Panc1 (cell line): ENCODE measurements around the gene GMFB. TPM values are rescaled to one million over a fixed set of nuclear protein-coding genes. Genes with fewer than 3 reads are reported as not detected.

Experiments
- ATAC-seq: fragments of 200-7000 bp; cut with Tn5 transposase; 2 replicates; pipeline ENCODE4 v1.9.1; 2020; ENCODE audit warnings: mild to moderate bottlenecking, moderate library complexity
- BruUV-seq: library from RNA; stranded (reverse); fragments of 400-500 nt; replicated peaks from 2 replicates; lab custom pipeline; 2021; lab: Mats Ljungman, UMichigan
- CTCF ChIA-PET: fragments of 300-600 bp; sonication (Branson Sonifier 250); formaldehyde crosslinking; loops from one replicate; lab custom pipeline; 2022; ENCODE audit warnings: antibody characterized with exemption; lab: Charles Lee
- POLR2A ChIA-PET: fragments of 300-600 bp; sonication (Branson Sonifier 250); formaldehyde crosslinking; loops from one replicate; lab custom pipeline; 2022; ENCODE audit warnings: antibody characterized with exemption; lab: Charles Lee
- DNase-seq: peaks from one replicate; pipeline ENCODE4 v3.0.0-alpha.2; 2010; ENCODE audit warnings: low read depth, low spot score
- H3K27ac ChIP-seq: 2 replicates; pipeline ENCODE4 v1.5.1; 2011; ENCODE audit warnings: mild to moderate bottlenecking, low read length, inconsistent platforms
- H3K27me3 ChIP-seq: fragments of 200-500 bp; sonication (Bioruptor generic); 2 replicates; pipeline ENCODE4 v1.6.0; 2014; ENCODE audit warnings: low read length, inconsistent platforms; ENCODE audit not compliant: control insufficient read depth, insufficient read depth
- H3K36me3 ChIP-seq: fragments of 200-500 bp; sonication (Bioruptor generic); 2 replicates; pipeline ENCODE4 v1.5.1; 2014; ENCODE audit warnings: inconsistent platforms, mild to moderate bottlenecking, low read length, moderate library complexity; ENCODE audit not compliant: control insufficient read depth, insufficient read depth
- H3K4me1 ChIP-seq: 2 replicates; pipeline ENCODE4 v1.5.1; 2011; ENCODE audit warnings: inconsistent platforms, mild to moderate bottlenecking, low read length, moderate library complexity; ENCODE audit not compliant: control insufficient read depth, insufficient read depth
- H3K4me3 ChIP-seq, 2 experiments: 2 replicates each; pipeline ENCODE4 v1.5.1; 2011 to 2012; ENCODE audit warnings: low read depth in 2 of 2, low read length in 2 of 2, mild to moderate bottlenecking in 2 of 2, inconsistent platforms in 1 of 2, moderate library complexity in 1 of 2
- H3K9me3 ChIP-seq: fragments of 200-500 bp; sonication (Bioruptor generic); 2 replicates; pipeline ENCODE4 v1.5.1; 2014; ENCODE audit warnings: low read depth, mild to moderate bottlenecking, inconsistent platforms, low read length, moderate library complexity; ENCODE audit not compliant: control insufficient read depth, insufficient read depth
- POLR2AphosphoS5 ChIP-seq: IDR thresholded peaks from 2 replicates; pipeline ENCODE4 v1.6.1; 2012; ENCODE audit warnings: mild to moderate bottlenecking, low read depth, low read length, moderate library complexity
- SIN3A ChIP-seq: IDR thresholded peaks from 2 replicates; pipeline ENCODE4 v1.6.1; 2012; ENCODE audit warnings: low read depth, mild to moderate bottlenecking, low read length, moderate library complexity, borderline replicate concordance; ENCODE audit not compliant: insufficient read depth
- TCF7L2 ChIP-seq: IDR thresholded peaks from 2 replicates; pipeline ENCODE4 v1.6.1; 2011; ENCODE audit warnings: mild to moderate bottlenecking, low read depth, low read length, inconsistent platforms
- in situ Hi-C: cut with HindIII; loops from 2 replicates; pipeline ENCODE4 v1.10.0; 2016; ENCODE audit warnings: low sequenced_read_pairs, low pct_unique_long_range_greater_than_20kb
- intact Hi-C: fragments of 100-400 bp; cut with micrococcal nuclease; formaldehyde crosslinking; loops from one replicate; pipeline ENCODE4 v1.10.0; 2022; ENCODE audit not compliant: unreplicated experiment
- total RNA-seq: library from RNA; stranded (reverse); gene quantifications from one replicate; pipeline ENCODE4 v1.2.1, GENCODE V29; 2021; ENCODE audit not compliant: unreplicated experiment
- TF ChIP-seq, protein P1 (sequence below), 2 experiments: IDR thresholded peaks; 2 replicates each; pipeline ENCODE4 v1.6.1; 2011 to 2012; ENCODE audit warnings: low read depth in 2 of 2, control low read depth in 1 of 2, low read length in 1 of 2, mild to moderate bottlenecking in 1 of 2, moderate library complexity in 1 of 2; ENCODE audit not compliant: insufficient read depth in 1 of 2
- TF ChIP-seq, protein P2 (sequence below): fragments of 450-650 bp; IDR thresholded peaks from 2 replicates; pipeline ENCODE4 v1.5.1; 2017; ENCODE audit warnings: mild to moderate bottlenecking

GMFB gene
- total RNA-seq, 1 experiment from 2014 or later = 54.2 TPM

DNA sequence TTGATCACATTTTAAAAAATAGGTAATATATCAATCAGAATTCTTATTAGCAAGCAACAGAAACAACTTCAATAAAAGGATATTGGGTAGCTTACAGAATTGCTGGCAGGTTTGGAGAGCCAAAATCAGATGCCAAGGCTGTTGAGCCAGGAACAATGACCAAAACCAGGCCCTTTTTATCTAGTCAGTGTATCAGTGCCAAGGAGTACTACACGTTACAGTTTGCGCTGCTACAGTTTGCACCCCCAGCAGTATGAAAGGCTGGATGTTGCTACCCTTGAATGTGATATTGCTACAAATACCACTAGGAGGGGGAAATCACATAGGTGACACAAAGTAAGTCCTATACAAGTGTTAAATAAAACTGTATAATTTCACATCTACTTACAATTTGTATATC lies 40.2 kb upstream of the GMFB start:
- no TSS peak for BruUV-seq
- CTCF ChIA-PET = no interaction called here

DNA sequence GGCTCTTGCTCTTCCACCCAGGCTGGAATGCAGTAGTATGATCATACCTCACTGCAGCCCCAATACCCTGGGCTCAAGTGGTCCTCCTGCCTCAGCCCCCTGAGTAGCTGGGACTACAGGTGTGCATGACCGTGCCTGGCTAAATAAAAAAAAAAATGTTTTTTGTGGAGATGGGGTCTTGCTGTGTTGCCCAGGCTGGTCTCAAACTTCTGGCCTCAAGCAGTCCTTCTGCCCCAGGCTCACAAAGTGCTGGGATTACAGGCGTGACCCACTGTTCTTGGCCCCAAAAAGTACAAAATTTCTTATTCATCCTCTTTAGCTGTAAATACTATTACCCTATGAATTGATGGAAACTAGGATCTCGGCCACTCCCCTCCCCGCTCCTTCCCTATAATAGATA lies 35.6 kb upstream of the GMFB start:
- ChIA-PET CTCF (no interaction called here), POLR2A (no interaction called here)
- no peak overlapping the region for H3K27ac ChIP-seq
- TF ChIP-seq, protein P1, sequence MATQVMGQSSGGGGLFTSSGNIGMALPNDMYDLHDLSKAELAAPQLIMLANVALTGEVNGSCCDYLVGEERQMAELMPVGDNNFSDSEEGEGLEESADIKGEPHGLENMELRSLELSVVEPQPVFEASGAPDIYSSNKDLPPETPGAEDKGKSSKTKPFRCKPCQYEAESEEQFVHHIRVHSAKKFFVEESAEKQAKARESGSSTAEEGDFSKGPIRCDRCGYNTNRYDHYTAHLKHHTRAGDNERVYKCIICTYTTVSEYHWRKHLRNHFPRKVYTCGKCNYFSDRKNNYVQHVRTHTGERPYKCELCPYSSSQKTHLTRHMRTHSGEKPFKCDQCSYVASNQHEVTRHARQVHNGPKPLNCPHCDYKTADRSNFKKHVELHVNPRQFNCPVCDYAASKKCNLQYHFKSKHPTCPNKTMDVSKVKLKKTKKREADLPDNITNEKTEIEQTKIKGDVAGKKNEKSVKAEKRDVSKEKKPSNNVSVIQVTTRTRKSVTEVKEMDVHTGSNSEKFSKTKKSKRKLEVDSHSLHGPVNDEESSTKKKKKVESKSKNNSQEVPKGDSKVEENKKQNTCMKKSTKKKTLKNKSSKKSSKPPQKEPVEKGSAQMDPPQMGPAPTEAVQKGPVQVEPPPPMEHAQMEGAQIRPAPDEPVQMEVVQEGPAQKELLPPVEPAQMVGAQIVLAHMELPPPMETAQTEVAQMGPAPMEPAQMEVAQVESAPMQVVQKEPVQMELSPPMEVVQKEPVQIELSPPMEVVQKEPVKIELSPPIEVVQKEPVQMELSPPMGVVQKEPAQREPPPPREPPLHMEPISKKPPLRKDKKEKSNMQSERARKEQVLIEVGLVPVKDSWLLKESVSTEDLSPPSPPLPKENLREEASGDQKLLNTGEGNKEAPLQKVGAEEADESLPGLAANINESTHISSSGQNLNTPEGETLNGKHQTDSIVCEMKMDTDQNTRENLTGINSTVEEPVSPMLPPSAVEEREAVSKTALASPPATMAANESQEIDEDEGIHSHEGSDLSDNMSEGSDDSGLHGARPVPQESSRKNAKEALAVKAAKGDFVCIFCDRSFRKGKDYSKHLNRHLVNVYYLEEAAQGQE (IDR thresholded peaks at IDR 0.05; ENCODE audit: insufficient read depth in 1 of 2, low read depth in 2 of 2, low read length in 1 of 2) = no peak
- TF ChIP-seq TCF7L2 (no peak), SIN3A (no peak), POLR2AphosphoS5 (no peak)
- TF ChIP-seq, protein P2, sequence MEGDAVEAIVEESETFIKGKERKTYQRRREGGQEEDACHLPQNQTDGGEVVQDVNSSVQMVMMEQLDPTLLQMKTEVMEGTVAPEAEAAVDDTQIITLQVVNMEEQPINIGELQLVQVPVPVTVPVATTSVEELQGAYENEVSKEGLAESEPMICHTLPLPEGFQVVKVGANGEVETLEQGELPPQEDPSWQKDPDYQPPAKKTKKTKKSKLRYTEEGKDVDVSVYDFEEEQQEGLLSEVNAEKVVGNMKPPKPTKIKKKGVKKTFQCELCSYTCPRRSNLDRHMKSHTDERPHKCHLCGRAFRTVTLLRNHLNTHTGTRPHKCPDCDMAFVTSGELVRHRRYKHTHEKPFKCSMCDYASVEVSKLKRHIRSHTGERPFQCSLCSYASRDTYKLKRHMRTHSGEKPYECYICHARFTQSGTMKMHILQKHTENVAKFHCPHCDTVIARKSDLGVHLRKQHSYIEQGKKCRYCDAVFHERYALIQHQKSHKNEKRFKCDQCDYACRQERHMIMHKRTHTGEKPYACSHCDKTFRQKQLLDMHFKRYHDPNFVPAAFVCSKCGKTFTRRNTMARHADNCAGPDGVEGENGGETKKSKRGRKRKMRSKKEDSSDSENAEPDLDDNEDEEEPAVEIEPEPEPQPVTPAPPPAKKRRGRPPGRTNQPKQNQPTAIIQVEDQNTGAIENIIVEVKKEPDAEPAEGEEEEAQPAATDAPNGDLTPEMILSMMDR = no peak
- in situ Hi-C loops = no loop called here
- H3K36me3 ChIP-seq = no peaks in the 10 kb centered on the region; the same call in 1 of the 2 replicates
- ATAC-seq (no peak), DNase-seq (no peak)
- H3K9me3 ChIP-seq = no peaks in the 10 kb centered on the region
- intact Hi-C loops = no loop called here
- no TSS peak for BruUV-seq
- no peak overlapping the region for H3K4me3 ChIP-seq
- no peaks in the 10 kb centered on the region for H3K27me3 ChIP-seq
- H3K4me1 ChIP-seq = no peaks in the 10 kb centered on the region

More for the DNA sequence above, 40.2 kb upstream of the GMFB start:
- H3K4me1 ChIP-seq = no peaks in the 10 kb centered on the region
- intact Hi-C loops = no loop called here
- H3K9me3 ChIP-seq = no peaks in the 10 kb centered on the region
- H3K36me3 ChIP-seq = no peaks in the 10 kb centered on the region
- H3K27ac ChIP-seq = no peak overlapping the region
- H3K4me3 ChIP-seq = no peak overlapping the region
- TF ChIP-seq POLR2AphosphoS5 (no peak), SIN3A (no peak), TCF7L2 (no peak)
- TF ChIP-seq, protein P1 (IDR thresholded peaks at IDR 0.05; ENCODE audit: insufficient read depth in 1 of 2, low read depth in 2 of 2, low read length in 1 of 2) = no peak
- TF ChIP-seq, protein P2 = no peak
- H3K27me3 ChIP-seq = no peaks in the 10 kb centered on the region
- POLR2A ChIA-PET = no interaction called here
- in situ Hi-C loops = no loop called here
- DNase-seq (no peak), ATAC-seq (no peak)
